ENCODE data around the gene PRKAG2.

DNA sequence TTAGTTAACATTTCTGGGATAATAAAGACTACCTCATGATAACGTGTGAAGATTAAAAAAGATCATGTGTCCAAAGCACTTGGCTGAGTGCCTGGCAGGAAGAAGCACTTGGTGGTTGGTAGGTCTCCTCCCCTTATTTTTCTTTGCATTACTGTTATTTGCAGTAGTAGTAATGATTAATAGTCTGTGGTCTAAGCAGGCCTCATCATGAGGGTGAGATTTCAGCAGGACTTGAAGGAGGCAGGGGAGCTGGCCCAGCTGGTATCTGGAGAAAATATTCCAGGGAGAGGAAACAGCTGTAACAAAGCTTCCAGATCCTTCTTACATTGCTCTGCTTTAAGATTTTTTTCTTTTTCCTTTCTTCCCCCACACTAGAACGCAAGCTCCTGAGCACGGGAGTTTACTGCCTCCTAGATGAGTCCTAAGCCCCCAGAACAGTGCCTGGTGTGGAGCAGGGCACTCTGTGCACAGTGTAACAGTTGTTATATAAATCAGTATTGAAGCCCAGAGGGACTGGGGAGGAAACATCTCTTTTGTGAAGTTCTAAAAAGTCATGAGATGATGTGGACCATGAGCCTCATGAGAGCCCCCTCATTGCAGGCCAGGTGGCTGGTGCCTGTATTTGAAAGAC, 326.1 kb downstream of the PRKAG2 start:
- no peak for TF ChIP-seq TAF1 (IDR thresholded peaks at IDR 0.05; ENCODE audit: borderline replicate concordance, low read depth, low read length)
- no peak for TF ChIP-seq REST (IDR thresholded peaks at IDR 0.05; ENCODE audit: low read depth, low read length)
- TF ChIP-seq RFX5 (IDR thresholded peaks at IDR 0.05; ENCODE audit: low read length): no peak
- no peak for TF ChIP-seq CTCF (IDR thresholded peaks at IDR 0.05)
